GM23338 (cell line): ENCODE measurements around the gene KRTAP12-3. TPM values are rescaled to one million over a fixed set of nuclear protein-coding genes. Genes with fewer than 3 reads are reported as not detected.

Source experiments
- ATAC-seq: fragments of 200-7000 bp; cut with Tn5 transposase; 3 replicates; pipeline ENCODE4 v1.9.1; 2020
- DNase-seq: peaks from one replicate; pipeline ENCODE4 v3.0.0-alpha.2; 2015; ENCODE audit warnings: low spot score
- H2AFZ ChIP-seq: fragments of 200-600 bp; sonication (generic); 2 replicates; pipeline ENCODE4 v1.8.0; 2016; ENCODE audit warnings: antibody characterized with exemption, mild to moderate bottlenecking, moderate library complexity
- H3F3A ChIP-seq: fragments of 200-600 bp; sonication (generic); replicated peaks from 2 replicates; pipeline ENCODE4 v1.8.0; 2017; ENCODE audit warnings: antibody characterized with exemption, mixed run types, low read depth
- H3K27ac ChIP-seq: fragments of 200-600 bp; sonication (generic); 2 replicates; pipeline ENCODE4 v1.6.1; 2016; ENCODE audit warnings: low read depth
- H3K27me3 ChIP-seq: fragments of 200-600 bp; sonication (generic); 2 replicates; pipeline ENCODE4 v1.8.0; 2016; ENCODE audit warnings: mild to moderate bottlenecking, mixed run types, moderate library complexity; ENCODE audit not compliant: insufficient read depth
- H3K36me3 ChIP-seq: fragments of 200-600 bp; sonication (generic); 2 replicates; pipeline ENCODE4 v1.8.0; 2016; ENCODE audit warnings: mild to moderate bottlenecking; ENCODE audit not compliant: insufficient read depth
- H3K4me1 ChIP-seq: fragments of 200-600 bp; sonication (generic); 2 replicates; pipeline ENCODE4 v1.8.0; 2016; ENCODE audit warnings: mild to moderate bottlenecking, moderate library complexity; ENCODE audit not compliant: insufficient read depth
- H3K4me2 ChIP-seq: fragments of 200-600 bp; sonication (generic); 2 replicates; pipeline ENCODE4 v1.7.1; 2017; ENCODE audit warnings: mixed run types
- H3K4me3 ChIP-seq: fragments of 200-600 bp; sonication (generic); 2 replicates; pipeline ENCODE4 v1.6.1; 2016; ENCODE audit warnings: mixed run types
- H3K79me2 ChIP-seq: fragments of 200-600 bp; sonication (generic); replicated peaks from 2 replicates; pipeline ENCODE4 v1.8.0; 2017; ENCODE audit warnings: mild to moderate bottlenecking; ENCODE audit not compliant: insufficient read depth
- H3K9me2 ChIP-seq: fragments of 200-600 bp; sonication (generic); 2 replicates; pipeline ENCODE4 v1.8.0; 2017; ENCODE audit not compliant: insufficient read depth
- H4K20me1 ChIP-seq: fragments of 200-600 bp; sonication (generic); replicated peaks from 2 replicates; pipeline ENCODE4 v1.8.0; 2017; ENCODE audit warnings: mild to moderate bottlenecking; ENCODE audit not compliant: insufficient read depth
- H3K27ac Mint-ChIP-seq: 2 replicates; pipeline ENCODE4 v1.8.0; 2020; ENCODE audit warnings: inconsistent platforms, mild to moderate bottlenecking, moderate library complexity, mixed read lengths
- H3K27me3 Mint-ChIP-seq: 3 replicates; pipeline ENCODE4 v1.8.0; 2022; ENCODE audit warnings: low read depth, mild to moderate bottlenecking, moderate library complexity, mixed read lengths, inconsistent platforms; ENCODE audit not compliant: insufficient read depth, poor library complexity
- H3K36me3 Mint-ChIP-seq: 3 replicates; pipeline ENCODE4 v1.8.0; 2021; ENCODE audit warnings: low read depth, mild to moderate bottlenecking, inconsistent platforms, moderate library complexity, mixed read lengths
- H3K4me1 Mint-ChIP-seq: 3 replicates; pipeline ENCODE4 v1.8.0; 2020; ENCODE audit warnings: mild to moderate bottlenecking, inconsistent platforms, mixed read lengths
- H3K4me3 Mint-ChIP-seq: 3 replicates; pipeline ENCODE4 v1.8.0; 2021; ENCODE audit warnings: moderate library complexity, mild to moderate bottlenecking, inconsistent platforms, mixed read lengths
- H3K9me3 Mint-ChIP-seq: 3 replicates; pipeline ENCODE4 v1.8.0; 2020; ENCODE audit warnings: moderate library complexity, mild to moderate bottlenecking, inconsistent platforms, mixed read lengths
- NANOG ChIP-seq: IDR thresholded peaks from 2 replicates; pipeline ENCODE4 v1.6.1; 2016; ENCODE audit warnings: antibody characterized with exemption, borderline replicate concordance
- ZNF462 ChIP-seq: fragments of 250-450 bp; sonication (Bioruptor Pico); IDR thresholded peaks from 2 replicates; pipeline ENCODE4 v1.5.0; 2020; ENCODE audit warnings: mild to moderate bottlenecking, moderate library complexity
- polyA plus RNA-seq: library from polyadenylated mRNA; unstranded; fragments of >200 nt; fragmentation: Nextera tagmentation; extraction: Ambion mirVana; gene quantifications from 2 replicates; pipeline ENCODE4 v1.2.1, GENCODE V29; 2016
- total RNA-seq: library from RNA; depleted of rRNA; stranded (reverse); fragments of >200 nt; shearing (Covaris generic); gene quantifications from 2 replicates; pipeline ENCODE4 v1.2.3, GENCODE V29; 2014

KRTAP12-3 gene
- total and polyA plus RNA-seq, 2 experiments from 2014 or later, result not detected

GRCh38 chr21:44625756-44626155 lies 32.0 kb upstream of the KRTAP12-3 start (continued):
- no peak for TF ChIP-seq ZNF462

- ATAC-seq (no peak), DNase-seq (no peak)
- Histone ChIP-seq H3K4me1 (no peaks in the 10 kb centered on the region), H3K9me2 (no peaks in the 10 kb centered on the region), H2AFZ (no peak overlapping the region), H3K27ac (no peak overlapping the region), H4K20me1 (no peaks in the 10 kb centered on the region), H3K4me2 (no peak overlapping the region), H3K4me3 (no peak overlapping the region), H3K79me2 (no peaks in the 10 kb centered on the region), H3K36me3 (no peaks in the 10 kb centered on the region; the same call in 1 of the 2 replicates), H3F3A (no peaks in the 10 kb centered on the region), H3K27me3 (no peaks in the 10 kb centered on the region)
- H3K4me1 Mint-ChIP-seq, result no peaks in the 10 kb centered on the region
- no peak overlapping the region for H3K27ac Mint-ChIP-seq
- peaks cover 7% of the 10 kb centered on the region for H3K27me3 Mint-ChIP-seq
- H3K9me3 Mint-ChIP-seq, result peaks cover 40% of the 10 kb centered on the region
- H3K4me3 Mint-ChIP-seq, result no peak overlapping the region
- no peak for TF ChIP-seq ZNF462
- no peak for TF ChIP-seq NANOG
- peaks cover 20% of the 10 kb centered on the region for H3K36me3 Mint-ChIP-seq
Measured at GRCh38 chr21:44626262-44626661, 31.5 kb upstream of the KRTAP12-3 start.
